ENCODE measurements around the gene ZNF181.

The ZNF181 gene

DNA sequence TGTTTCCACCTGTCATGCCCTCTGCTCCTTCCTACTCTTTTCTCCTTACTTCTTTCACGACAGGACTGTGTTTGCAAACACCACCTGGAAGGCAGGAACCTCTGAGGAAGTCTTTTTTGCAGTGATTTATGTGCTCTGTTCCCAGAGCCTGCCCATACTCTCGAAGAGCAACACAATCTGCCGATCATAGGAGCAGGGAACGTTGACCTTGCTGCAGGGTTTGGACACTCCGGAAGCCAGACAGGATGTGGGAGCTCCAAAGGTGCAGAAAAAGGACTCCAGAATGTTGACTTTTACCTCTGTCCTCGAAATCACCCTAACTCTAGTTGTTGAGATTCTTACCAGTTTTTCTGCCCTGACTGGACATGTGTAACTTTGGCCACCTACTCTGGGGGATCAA is 8.6 kb upstream of the ZNF181 start:
- no peaks in the 10 kb centered on the region for H3K9me3 Mint-ChIP-seq
- H3K36me3 Mint-ChIP-seq (ENCODE audit: insufficient read depth): no peaks in the 10 kb centered on the region
- no peaks in the 10 kb centered on the region for H3K4me1 Mint-ChIP-seq
- H3K27ac Mint-ChIP-seq (ENCODE audit: low read depth): no peak overlapping the region
- no peak overlapping the region for H3K4me3 Mint-ChIP-seq
- ATAC-seq (replicated peaks; ENCODE audit: extremely low read depth, poor library complexity, severe bottlenecking) (no peak), DNase-seq (ENCODE audit: low spot score in 2 of 2) (no peak)
- peaks cover 58% of the 10 kb centered on the region for H3K27me3 Mint-ChIP-seq

GRCh38 chr19:34731019-34731829 is 2.8 kb upstream of the ZNF181 start:
- ATAC-seq (replicated peaks; ENCODE audit: extremely low read depth, poor library complexity, severe bottlenecking) (no peak), DNase-seq (ENCODE audit: low spot score in 2 of 2) (no peak)
- H3K4me1 Mint-ChIP-seq: peaks cover 18% of the 10 kb centered on the region
- H3K4me3 Mint-ChIP-seq: no peak overlapping the region
- H3K27me3 Mint-ChIP-seq: peaks cover 31% of the 10 kb centered on the region
- peaks cover 7% of the 10 kb centered on the region for H3K9me3 Mint-ChIP-seq
- no peak overlapping the region for H3K27ac Mint-ChIP-seq (ENCODE audit: low read depth)
- H3K36me3 Mint-ChIP-seq (ENCODE audit: insufficient read depth): peaks cover 16% of the 10 kb centered on the region

DNA sequence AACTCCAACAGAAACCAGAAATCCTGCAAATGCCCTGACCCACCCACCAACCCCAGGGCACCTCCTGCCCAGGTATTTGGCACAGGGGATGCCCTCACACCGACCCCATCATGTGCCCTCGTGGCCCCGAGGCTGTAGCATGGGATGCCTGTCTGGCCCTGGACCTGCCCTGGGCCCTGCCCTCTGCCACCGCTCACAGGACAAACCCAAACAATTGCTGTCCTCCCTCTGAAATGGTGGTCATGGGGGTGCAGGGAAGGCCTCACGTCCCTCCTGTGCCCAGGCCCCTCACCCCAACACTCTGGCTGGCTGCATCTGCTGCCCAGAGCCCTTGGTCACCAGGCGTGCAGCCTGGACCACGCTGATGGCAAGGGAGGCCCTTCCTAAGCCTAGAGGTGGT is 2.1 kb upstream of the ZNF181 start:
- Mint-ChIP-seq H3K27ac (ENCODE audit: low read depth) (no peak overlapping the region), H3K4me3 (no peak overlapping the region), H3K9me3 (peaks cover 7% of the 10 kb centered on the region), H3K4me1 (peaks cover 23% of the 10 kb centered on the region), H3K36me3 (ENCODE audit: insufficient read depth) (peaks cover 16% of the 10 kb centered on the region), H3K27me3 (peaks cover 24% of the 10 kb centered on the region)
- DNase-seq (ENCODE audit: low spot score in 2 of 2) (no peak), ATAC-seq (replicated peaks; ENCODE audit: extremely low read depth, poor library complexity, severe bottlenecking) (no peak)

DNA sequence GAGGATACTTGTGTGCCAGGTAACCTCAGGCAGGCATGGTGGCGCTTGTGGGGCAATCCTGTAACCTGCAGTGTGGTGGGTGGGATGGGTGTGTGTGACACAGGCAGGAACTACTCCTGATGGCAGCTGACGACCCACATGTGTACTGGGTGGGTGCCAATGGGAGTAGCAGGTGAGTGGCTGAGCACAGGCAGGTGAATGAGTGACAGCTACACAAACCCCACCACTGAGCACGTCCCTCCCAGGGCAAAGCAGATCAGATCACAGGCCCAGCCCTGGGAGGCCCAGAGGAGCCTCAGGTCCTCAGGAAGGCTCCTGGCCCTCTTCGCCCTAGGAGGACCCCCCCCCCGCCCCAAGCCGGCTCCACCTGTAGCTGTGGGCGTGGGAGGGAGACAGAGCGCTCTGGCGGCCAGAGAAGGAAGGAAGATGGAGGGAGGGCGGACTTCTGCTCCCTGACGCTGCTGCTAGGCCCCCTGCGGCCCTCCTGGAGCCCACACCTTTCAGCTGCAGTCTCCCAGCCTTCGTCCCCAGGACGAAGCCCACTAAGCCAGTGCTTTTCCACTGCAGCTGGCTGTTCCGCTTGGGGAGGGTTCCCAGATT is 1.3 kb upstream of the ZNF181 start:
- H3K9me3 Mint-ChIP-seq: peaks cover 7% of the 10 kb centered on the region
- no peak for ATAC-seq (replicated peaks; ENCODE audit: extremely low read depth, poor library complexity, severe bottlenecking)
- peaks cover 16% of the 10 kb centered on the region for H3K27me3 Mint-ChIP-seq
- peaks cover 16% of the 10 kb centered on the region for H3K36me3 Mint-ChIP-seq (ENCODE audit: insufficient read depth)
- no peak overlapping the region for H3K27ac Mint-ChIP-seq (ENCODE audit: low read depth)
- peak overlapping the region; percentile 88 for H3K4me3 Mint-ChIP-seq
- peaks cover 23% of the 10 kb centered on the region for H3K4me1 Mint-ChIP-seq
- DNase-seq (ENCODE audit: low spot score in 2 of 2): no peak

- DNase-seq (ENCODE audit: low spot score in 2 of 2) (no peak), ATAC-seq (replicated peaks; ENCODE audit: extremely low read depth, poor library complexity, severe bottlenecking) (peak; percentile 11)
- Mint-ChIP-seq H3K9me3 (peaks cover 7% of the 10 kb centered on the region), H3K27ac (ENCODE audit: low read depth) (peak overlapping the region; percentile 89), H3K36me3 (ENCODE audit: insufficient read depth) (peaks cover 16% of the 10 kb centered on the region), H3K27me3 (peaks cover 10% of the 10 kb centered on the region), H3K4me3 (peak overlapping the region; percentile 88), H3K4me1 (peaks cover 23% of the 10 kb centered on the region)
Observed at GRCh38 chr19:34733266-34733745, 737 bp upstream of the ZNF181 start.

DNA sequence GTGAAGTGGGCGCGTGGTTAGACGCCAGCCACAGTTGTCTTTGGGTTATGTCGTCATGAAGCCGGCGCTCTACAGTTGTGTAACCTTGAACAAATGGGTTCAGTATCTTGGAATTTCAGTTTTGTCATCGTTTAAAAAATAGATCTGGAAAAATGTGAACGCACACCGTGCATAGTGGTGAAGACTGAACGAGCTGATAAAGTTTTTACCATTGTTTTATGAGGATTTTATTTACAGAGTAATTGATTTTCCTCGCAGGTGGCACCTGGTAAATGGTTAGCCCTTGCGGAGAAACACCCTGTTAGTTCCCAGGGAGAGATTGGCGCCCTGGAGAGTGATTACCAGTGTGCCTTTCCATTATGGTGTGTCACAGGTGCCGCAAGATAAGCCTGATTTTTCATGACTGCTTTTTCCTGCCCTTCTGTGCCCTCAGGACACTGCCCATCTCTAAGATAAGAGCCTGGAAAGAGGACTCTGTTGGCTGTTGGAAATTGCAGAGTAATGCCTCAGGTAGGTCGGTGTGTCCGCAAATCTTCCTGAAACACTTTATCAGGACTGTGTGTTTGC is 577 bp downstream of the ZNF181 start:
- peak overlapping the region; percentile 88 for H3K4me3 Mint-ChIP-seq
- H3K27ac Mint-ChIP-seq (ENCODE audit: low read depth): peak overlapping the region; percentile 89
- peaks cover 23% of the 10 kb centered on the region for H3K4me1 Mint-ChIP-seq
- H3K36me3 Mint-ChIP-seq (ENCODE audit: insufficient read depth): peaks cover 19% of the 10 kb centered on the region
- DNase-seq (ENCODE audit: low spot score in 2 of 2) (no peak), ATAC-seq (replicated peaks; ENCODE audit: extremely low read depth, poor library complexity, severe bottlenecking) (peak; percentile 88)
- H3K27me3 Mint-ChIP-seq: no peaks in the 10 kb centered on the region
- H3K9me3 Mint-ChIP-seq: peaks cover 13% of the 10 kb centered on the region

- DNase-seq (ENCODE audit: low spot score in 2 of 2) (no peak), ATAC-seq (replicated peaks; ENCODE audit: extremely low read depth, poor library complexity, severe bottlenecking) (no peak)
- H3K9me3 Mint-ChIP-seq: peaks cover 27% of the 10 kb centered on the region
- peaks cover 1% of the 10 kb centered on the region for H3K36me3 Mint-ChIP-seq (ENCODE audit: insufficient read depth)
- peaks cover 11% of the 10 kb centered on the region for H3K27me3 Mint-ChIP-seq
- no peak overlapping the region for H3K4me3 Mint-ChIP-seq
- H3K4me1 Mint-ChIP-seq: no peaks in the 10 kb centered on the region
- H3K27ac Mint-ChIP-seq (ENCODE audit: low read depth): no peak overlapping the region
Observed at GRCh38 chr19:34744896-34745690, 11.1 kb downstream of the ZNF181 start.

GRCh38 chr19:34757441-34757840 is 23.4 kb downstream of the ZNF181 start:
- ATAC-seq (replicated peaks; ENCODE audit: extremely low read depth, poor library complexity, severe bottlenecking) (no peak), DNase-seq (ENCODE audit: low spot score in 2 of 2) (no peak)
- Mint-ChIP-seq H3K4me3 (no peak overlapping the region), H3K36me3 (ENCODE audit: insufficient read depth) (peaks cover 2% of the 10 kb centered on the region), H3K27me3 (no peaks in the 10 kb centered on the region), H3K27ac (ENCODE audit: low read depth) (no peak overlapping the region), H3K4me1 (no peaks in the 10 kb centered on the region), H3K9me3 (peaks cover 30% of the 10 kb centered on the region)

GRCh38 chr19:34759218-34759917 is 25.3 kb downstream of the ZNF181 start:
- Mint-ChIP-seq H3K4me1 (no peaks in the 10 kb centered on the region), H3K4me3 (no peak overlapping the region), H3K9me3 (peaks cover 31% of the 10 kb centered on the region), H3K36me3 (ENCODE audit: insufficient read depth) (no peaks in the 10 kb centered on the region), H3K27ac (ENCODE audit: low read depth) (no peak overlapping the region), H3K27me3 (no peaks in the 10 kb centered on the region)
- ATAC-seq (replicated peaks; ENCODE audit: extremely low read depth, poor library complexity, severe bottlenecking) (no peak), DNase-seq (ENCODE audit: low spot score in 2 of 2) (no peak)

DNA sequence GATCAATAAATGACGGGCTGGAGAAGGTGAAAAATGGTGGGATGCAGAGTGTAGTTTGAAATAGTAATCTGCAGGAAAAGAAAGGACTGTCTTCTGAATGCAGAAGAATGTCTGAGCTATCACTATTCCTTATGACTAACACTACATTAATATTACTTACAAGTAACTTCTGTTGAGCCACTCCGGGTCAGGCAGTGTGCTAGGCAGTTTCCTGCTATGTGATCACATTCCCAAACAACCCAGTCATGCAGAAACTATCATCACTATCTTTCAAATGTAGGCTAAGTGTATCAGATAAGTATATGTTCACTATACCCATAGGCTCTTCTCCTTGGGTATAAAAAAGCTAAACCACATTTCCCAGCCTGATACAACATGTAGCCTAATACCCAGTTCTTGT is 32.3 kb downstream of the ZNF181 start:
- Mint-ChIP-seq H3K9me3 (peaks cover 21% of the 10 kb centered on the region), H3K27me3 (no peaks in the 10 kb centered on the region), H3K4me3 (no peak overlapping the region), H3K4me1 (peaks cover 3% of the 10 kb centered on the region), H3K36me3 (ENCODE audit: insufficient read depth) (peaks cover 6% of the 10 kb centered on the region), H3K27ac (ENCODE audit: low read depth) (no peak overlapping the region)
- DNase-seq (ENCODE audit: low spot score in 2 of 2) (no peak), ATAC-seq (replicated peaks; ENCODE audit: extremely low read depth, poor library complexity, severe bottlenecking) (no peak)

DNA sequence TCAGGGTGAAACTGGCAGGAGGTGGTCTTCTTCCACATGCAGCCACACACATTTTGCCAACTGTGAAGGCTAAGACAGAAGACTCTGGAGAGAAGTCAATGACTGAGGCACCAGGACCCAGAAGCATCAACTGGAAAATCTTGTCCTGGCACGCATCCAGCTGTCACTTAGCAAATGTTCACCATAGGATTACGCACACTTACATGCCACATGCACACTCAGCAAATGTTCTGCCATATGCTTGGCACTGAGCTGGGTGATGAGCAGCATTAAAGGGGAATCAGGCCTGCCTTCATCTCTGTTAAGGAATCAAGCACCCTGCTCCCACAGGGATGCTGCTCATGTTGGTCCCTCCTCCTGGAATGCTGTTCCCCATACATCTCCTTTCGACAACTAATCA is 33.9 kb downstream of the ZNF181 start:
- Mint-ChIP-seq H3K27me3 (no peaks in the 10 kb centered on the region), H3K36me3 (ENCODE audit: insufficient read depth) (peaks cover 6% of the 10 kb centered on the region), H3K4me1 (peaks cover 15% of the 10 kb centered on the region), H3K4me3 (no peak overlapping the region), H3K9me3 (peaks cover 15% of the 10 kb centered on the region), H3K27ac (ENCODE audit: low read depth) (no peak overlapping the region)
- ATAC-seq (replicated peaks; ENCODE audit: extremely low read depth, poor library complexity, severe bottlenecking) (no peak), DNase-seq (ENCODE audit: low spot score in 2 of 2) (no peak)
